GM23338 (cell line): ENCODE results near the gene VGLL4. TPM values are rescaled to one million over a fixed set of nuclear protein-coding genes. Genes with fewer than 3 reads are reported as not detected.

Source experiments
- ATAC-seq: fragments of 200-7000 bp; cut with Tn5 transposase; 3 replicates; pipeline ENCODE4 v1.9.1; 2020
- DNase-seq: peaks from one replicate; pipeline ENCODE4 v3.0.0-alpha.2; 2015; ENCODE audit warnings: low spot score
- H2AFZ ChIP-seq: fragments of 200-600 bp; sonication (generic); 2 replicates; pipeline ENCODE4 v1.8.0; 2016; ENCODE audit warnings: antibody characterized with exemption, mild to moderate bottlenecking, moderate library complexity
- H3F3A ChIP-seq: fragments of 200-600 bp; sonication (generic); replicated peaks from 2 replicates; pipeline ENCODE4 v1.8.0; 2017; ENCODE audit warnings: antibody characterized with exemption, mixed run types, low read depth
- H3K27ac ChIP-seq: fragments of 200-600 bp; sonication (generic); 2 replicates; pipeline ENCODE4 v1.6.1; 2016; ENCODE audit warnings: low read depth
- H3K27me3 ChIP-seq: fragments of 200-600 bp; sonication (generic); 2 replicates; pipeline ENCODE4 v1.8.0; 2016; ENCODE audit warnings: mild to moderate bottlenecking, mixed run types, moderate library complexity; ENCODE audit not compliant: insufficient read depth
- H3K36me3 ChIP-seq: fragments of 200-600 bp; sonication (generic); 2 replicates; pipeline ENCODE4 v1.8.0; 2016; ENCODE audit warnings: mild to moderate bottlenecking; ENCODE audit not compliant: insufficient read depth
- H3K4me1 ChIP-seq: fragments of 200-600 bp; sonication (generic); 2 replicates; pipeline ENCODE4 v1.8.0; 2016; ENCODE audit warnings: mild to moderate bottlenecking, moderate library complexity; ENCODE audit not compliant: insufficient read depth
- H3K4me2 ChIP-seq: fragments of 200-600 bp; sonication (generic); 2 replicates; pipeline ENCODE4 v1.7.1; 2017; ENCODE audit warnings: mixed run types
- H3K4me3 ChIP-seq: fragments of 200-600 bp; sonication (generic); 2 replicates; pipeline ENCODE4 v1.6.1; 2016; ENCODE audit warnings: mixed run types
- H3K79me2 ChIP-seq: fragments of 200-600 bp; sonication (generic); replicated peaks from 2 replicates; pipeline ENCODE4 v1.8.0; 2017; ENCODE audit warnings: mild to moderate bottlenecking; ENCODE audit not compliant: insufficient read depth
- H3K9me2 ChIP-seq: fragments of 200-600 bp; sonication (generic); 2 replicates; pipeline ENCODE4 v1.8.0; 2017; ENCODE audit not compliant: insufficient read depth
- H4K20me1 ChIP-seq: fragments of 200-600 bp; sonication (generic); replicated peaks from 2 replicates; pipeline ENCODE4 v1.8.0; 2017; ENCODE audit warnings: mild to moderate bottlenecking; ENCODE audit not compliant: insufficient read depth
- H3K27ac Mint-ChIP-seq: 2 replicates; pipeline ENCODE4 v1.8.0; 2020; ENCODE audit warnings: inconsistent platforms, mild to moderate bottlenecking, moderate library complexity, mixed read lengths
- H3K27me3 Mint-ChIP-seq: 3 replicates; pipeline ENCODE4 v1.8.0; 2022; ENCODE audit warnings: low read depth, mild to moderate bottlenecking, moderate library complexity, mixed read lengths, inconsistent platforms; ENCODE audit not compliant: insufficient read depth, poor library complexity
- H3K36me3 Mint-ChIP-seq: 3 replicates; pipeline ENCODE4 v1.8.0; 2021; ENCODE audit warnings: low read depth, mild to moderate bottlenecking, inconsistent platforms, moderate library complexity, mixed read lengths
- H3K4me1 Mint-ChIP-seq: 3 replicates; pipeline ENCODE4 v1.8.0; 2020; ENCODE audit warnings: mild to moderate bottlenecking, inconsistent platforms, mixed read lengths
- H3K4me3 Mint-ChIP-seq: 3 replicates; pipeline ENCODE4 v1.8.0; 2021; ENCODE audit warnings: moderate library complexity, mild to moderate bottlenecking, inconsistent platforms, mixed read lengths
- H3K9me3 Mint-ChIP-seq: 3 replicates; pipeline ENCODE4 v1.8.0; 2020; ENCODE audit warnings: moderate library complexity, mild to moderate bottlenecking, inconsistent platforms, mixed read lengths
- CREB1 ChIP-seq: fragments of 250-450 bp; sonication (Bioruptor Pico); IDR thresholded peaks from 2 replicates; pipeline ENCODE4 v1.5.0; 2020; ENCODE audit warnings: low read depth, mild to moderate bottlenecking, moderate library complexity
- EZH2 ChIP-seq: fragments of 200-600 bp; sonication (generic); IDR thresholded peaks from one replicate; pipeline ENCODE4 v1.8.0; 2017; ENCODE audit warnings: antibody characterized with exemption, mild to moderate bottlenecking, low read depth; ENCODE audit not compliant: unreplicated experiment
- EZH2phosphoT487 ChIP-seq: fragments of 200-600 bp; sonication (generic); IDR thresholded peaks from one replicate; pipeline ENCODE4 v1.8.1; 2018; ENCODE audit warnings: antibody characterized with exemption; ENCODE audit not compliant: unreplicated experiment
- JUNB ChIP-seq: IDR thresholded peaks from one replicate; pipeline ENCODE4 v1.6.1; 2016; ENCODE audit warnings: antibody characterized with exemption; ENCODE audit not compliant: unreplicated experiment
- NANOG ChIP-seq: IDR thresholded peaks from 2 replicates; pipeline ENCODE4 v1.6.1; 2016; ENCODE audit warnings: antibody characterized with exemption, borderline replicate concordance
- POLR2AphosphoS5 ChIP-seq: IDR thresholded peaks from 2 replicates; pipeline ENCODE4 v1.6.1; 2016; ENCODE audit warnings: antibody characterized with exemption, low read depth
- STAT1 ChIP-seq: IDR thresholded peaks from one replicate; pipeline ENCODE4 v1.6.1; 2016; ENCODE audit warnings: antibody characterized with exemption; ENCODE audit not compliant: unreplicated experiment
- ZNF114 ChIP-seq: fragments of 250-450 bp; sonication (Bioruptor Pico); IDR thresholded peaks from 2 replicates; pipeline ENCODE4 v1.5.0; 2020; ENCODE audit warnings: mild to moderate bottlenecking, moderate library complexity
- ZNF331 ChIP-seq: fragments of 250-450 bp; sonication (Bioruptor Pico); IDR thresholded peaks from 2 replicates; pipeline ENCODE4 v1.5.0; 2020; ENCODE audit warnings: low read depth, mild to moderate bottlenecking, moderate library complexity
- polyA plus RNA-seq: library from polyadenylated mRNA; unstranded; fragments of >200 nt; fragmentation: Nextera tagmentation; extraction: Ambion mirVana; gene quantifications from 2 replicates; pipeline ENCODE4 v1.2.1, GENCODE V29; 2016
- total RNA-seq: library from RNA; depleted of rRNA; stranded (reverse); fragments of >200 nt; shearing (Covaris generic); gene quantifications from 2 replicates; pipeline ENCODE4 v1.2.3, GENCODE V29; 2014
- TF ChIP-seq, protein P1 (sequence below), 2 experiments: fragments of 200-600 bp in 1 of 2; sonication (generic) in 1 of 2; conservative IDR thresholded peaks; 2 replicates each; pipeline versions ENCODE4 v1.5.1 to v1.6.1; 2016 to 2017; ENCODE audit warnings: antibody characterized with exemption in 2 of 2, low read depth in 2 of 2, mild to moderate bottlenecking in 2 of 2, moderate library complexity in 1 of 2
- TF ChIP-seq, protein P2 (sequence below): IDR thresholded peaks from one replicate; pipeline ENCODE4 v1.6.1; 2018; ENCODE audit warnings: antibody characterized with exemption; ENCODE audit not compliant: unreplicated experiment
- TF ChIP-seq, protein P3 (sequence below): fragments of 250-450 bp; sonication (Bioruptor Pico); IDR thresholded peaks from 2 replicates; pipeline ENCODE4 v1.5.0; 2020; ENCODE audit warnings: mild to moderate bottlenecking, moderate library complexity
- TF ChIP-seq, protein P4 (sequence below): IDR thresholded peaks from 2 replicates; pipeline ENCODE4 v1.6.1; 2016; ENCODE audit warnings: antibody characterized with exemption

VGLL4 gene
- total and polyA plus RNA-seq, 2 experiments from 2014 or later = 20.8 to 45.9 TPM

DNA sequence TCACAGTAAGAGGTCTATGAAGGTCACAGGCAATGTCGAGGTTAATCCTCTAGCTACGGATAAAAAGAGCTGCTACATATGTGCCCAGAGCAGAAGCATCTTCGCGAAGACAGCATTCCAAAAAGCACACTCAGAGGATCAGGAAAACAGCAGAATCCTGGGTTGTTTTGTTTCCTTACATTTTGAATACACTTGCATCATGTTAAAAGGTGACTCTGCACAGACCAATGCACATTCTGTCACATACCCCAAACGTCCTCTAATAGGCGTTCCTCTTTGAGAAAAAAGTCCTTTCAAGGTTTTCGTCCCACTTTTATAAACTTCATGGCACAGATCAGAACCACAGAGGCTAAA is 52.7 kb downstream of the VGLL4 start:
- peaks cover 22% of the 10 kb centered on the region; the same call in 1 of the 2 replicates for H4K20me1 ChIP-seq
- H3K4me3 ChIP-seq = 0 out of 2 replicates have a peak overlapping the region, but pooled peaks have one; percentile 8
- peak; percentile 8 for ATAC-seq

More for the DNA sequence above, 52.7 kb downstream of the VGLL4 start:
- Mint-ChIP-seq H3K27me3 (peaks cover 9% of the 10 kb centered on the region), H3K36me3 (peaks cover 11% of the 10 kb centered on the region), H3K9me3 (no peaks in the 10 kb centered on the region; the same call in 1 of the 3 replicates), H3K4me3 (peak overlapping the region; percentile 35), H3K27ac (peak overlapping the region; percentile 93), H3K4me1 (peaks cover 64% of the 10 kb centered on the region)
- Histone ChIP-seq H3K4me2 (peak overlapping the region; percentile 54; the same call in 1 of the 2 replicates), H3K27me3 (no peaks in the 10 kb centered on the region), H3K27ac (peak overlapping the region; percentile 86), H3K9me2 (no peaks in the 10 kb centered on the region), H3F3A (no peaks in the 10 kb centered on the region), H3K4me1 (peaks cover 44% of the 10 kb centered on the region), H2AFZ (no peak overlapping the region), H3K79me2 (peaks cover 89% of the 10 kb centered on the region), H3K36me3 (no peaks in the 10 kb centered on the region)
- no peak for DNase-seq
- TF ChIP-seq POLR2AphosphoS5 (no peak), ZNF114 (no peak), CREB1 (no peak), EZH2 (no peak), NANOG (no peak), JUNB (no peak), EZH2phosphoT487 (no peak), ZNF331 (CRISPR knock-in tag) (no peak), STAT1 (no peak)
- TF ChIP-seq, protein P1, sequence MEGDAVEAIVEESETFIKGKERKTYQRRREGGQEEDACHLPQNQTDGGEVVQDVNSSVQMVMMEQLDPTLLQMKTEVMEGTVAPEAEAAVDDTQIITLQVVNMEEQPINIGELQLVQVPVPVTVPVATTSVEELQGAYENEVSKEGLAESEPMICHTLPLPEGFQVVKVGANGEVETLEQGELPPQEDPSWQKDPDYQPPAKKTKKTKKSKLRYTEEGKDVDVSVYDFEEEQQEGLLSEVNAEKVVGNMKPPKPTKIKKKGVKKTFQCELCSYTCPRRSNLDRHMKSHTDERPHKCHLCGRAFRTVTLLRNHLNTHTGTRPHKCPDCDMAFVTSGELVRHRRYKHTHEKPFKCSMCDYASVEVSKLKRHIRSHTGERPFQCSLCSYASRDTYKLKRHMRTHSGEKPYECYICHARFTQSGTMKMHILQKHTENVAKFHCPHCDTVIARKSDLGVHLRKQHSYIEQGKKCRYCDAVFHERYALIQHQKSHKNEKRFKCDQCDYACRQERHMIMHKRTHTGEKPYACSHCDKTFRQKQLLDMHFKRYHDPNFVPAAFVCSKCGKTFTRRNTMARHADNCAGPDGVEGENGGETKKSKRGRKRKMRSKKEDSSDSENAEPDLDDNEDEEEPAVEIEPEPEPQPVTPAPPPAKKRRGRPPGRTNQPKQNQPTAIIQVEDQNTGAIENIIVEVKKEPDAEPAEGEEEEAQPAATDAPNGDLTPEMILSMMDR (conservative IDR thresholded peaks at IDR 0.05; ENCODE audit: low read depth in 2 of 2) = no peak
- TF ChIP-seq, protein P2, sequence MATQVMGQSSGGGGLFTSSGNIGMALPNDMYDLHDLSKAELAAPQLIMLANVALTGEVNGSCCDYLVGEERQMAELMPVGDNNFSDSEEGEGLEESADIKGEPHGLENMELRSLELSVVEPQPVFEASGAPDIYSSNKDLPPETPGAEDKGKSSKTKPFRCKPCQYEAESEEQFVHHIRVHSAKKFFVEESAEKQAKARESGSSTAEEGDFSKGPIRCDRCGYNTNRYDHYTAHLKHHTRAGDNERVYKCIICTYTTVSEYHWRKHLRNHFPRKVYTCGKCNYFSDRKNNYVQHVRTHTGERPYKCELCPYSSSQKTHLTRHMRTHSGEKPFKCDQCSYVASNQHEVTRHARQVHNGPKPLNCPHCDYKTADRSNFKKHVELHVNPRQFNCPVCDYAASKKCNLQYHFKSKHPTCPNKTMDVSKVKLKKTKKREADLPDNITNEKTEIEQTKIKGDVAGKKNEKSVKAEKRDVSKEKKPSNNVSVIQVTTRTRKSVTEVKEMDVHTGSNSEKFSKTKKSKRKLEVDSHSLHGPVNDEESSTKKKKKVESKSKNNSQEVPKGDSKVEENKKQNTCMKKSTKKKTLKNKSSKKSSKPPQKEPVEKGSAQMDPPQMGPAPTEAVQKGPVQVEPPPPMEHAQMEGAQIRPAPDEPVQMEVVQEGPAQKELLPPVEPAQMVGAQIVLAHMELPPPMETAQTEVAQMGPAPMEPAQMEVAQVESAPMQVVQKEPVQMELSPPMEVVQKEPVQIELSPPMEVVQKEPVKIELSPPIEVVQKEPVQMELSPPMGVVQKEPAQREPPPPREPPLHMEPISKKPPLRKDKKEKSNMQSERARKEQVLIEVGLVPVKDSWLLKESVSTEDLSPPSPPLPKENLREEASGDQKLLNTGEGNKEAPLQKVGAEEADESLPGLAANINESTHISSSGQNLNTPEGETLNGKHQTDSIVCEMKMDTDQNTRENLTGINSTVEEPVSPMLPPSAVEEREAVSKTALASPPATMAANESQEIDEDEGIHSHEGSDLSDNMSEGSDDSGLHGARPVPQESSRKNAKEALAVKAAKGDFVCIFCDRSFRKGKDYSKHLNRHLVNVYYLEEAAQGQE = no peak
- TF ChIP-seq, protein P3, sequence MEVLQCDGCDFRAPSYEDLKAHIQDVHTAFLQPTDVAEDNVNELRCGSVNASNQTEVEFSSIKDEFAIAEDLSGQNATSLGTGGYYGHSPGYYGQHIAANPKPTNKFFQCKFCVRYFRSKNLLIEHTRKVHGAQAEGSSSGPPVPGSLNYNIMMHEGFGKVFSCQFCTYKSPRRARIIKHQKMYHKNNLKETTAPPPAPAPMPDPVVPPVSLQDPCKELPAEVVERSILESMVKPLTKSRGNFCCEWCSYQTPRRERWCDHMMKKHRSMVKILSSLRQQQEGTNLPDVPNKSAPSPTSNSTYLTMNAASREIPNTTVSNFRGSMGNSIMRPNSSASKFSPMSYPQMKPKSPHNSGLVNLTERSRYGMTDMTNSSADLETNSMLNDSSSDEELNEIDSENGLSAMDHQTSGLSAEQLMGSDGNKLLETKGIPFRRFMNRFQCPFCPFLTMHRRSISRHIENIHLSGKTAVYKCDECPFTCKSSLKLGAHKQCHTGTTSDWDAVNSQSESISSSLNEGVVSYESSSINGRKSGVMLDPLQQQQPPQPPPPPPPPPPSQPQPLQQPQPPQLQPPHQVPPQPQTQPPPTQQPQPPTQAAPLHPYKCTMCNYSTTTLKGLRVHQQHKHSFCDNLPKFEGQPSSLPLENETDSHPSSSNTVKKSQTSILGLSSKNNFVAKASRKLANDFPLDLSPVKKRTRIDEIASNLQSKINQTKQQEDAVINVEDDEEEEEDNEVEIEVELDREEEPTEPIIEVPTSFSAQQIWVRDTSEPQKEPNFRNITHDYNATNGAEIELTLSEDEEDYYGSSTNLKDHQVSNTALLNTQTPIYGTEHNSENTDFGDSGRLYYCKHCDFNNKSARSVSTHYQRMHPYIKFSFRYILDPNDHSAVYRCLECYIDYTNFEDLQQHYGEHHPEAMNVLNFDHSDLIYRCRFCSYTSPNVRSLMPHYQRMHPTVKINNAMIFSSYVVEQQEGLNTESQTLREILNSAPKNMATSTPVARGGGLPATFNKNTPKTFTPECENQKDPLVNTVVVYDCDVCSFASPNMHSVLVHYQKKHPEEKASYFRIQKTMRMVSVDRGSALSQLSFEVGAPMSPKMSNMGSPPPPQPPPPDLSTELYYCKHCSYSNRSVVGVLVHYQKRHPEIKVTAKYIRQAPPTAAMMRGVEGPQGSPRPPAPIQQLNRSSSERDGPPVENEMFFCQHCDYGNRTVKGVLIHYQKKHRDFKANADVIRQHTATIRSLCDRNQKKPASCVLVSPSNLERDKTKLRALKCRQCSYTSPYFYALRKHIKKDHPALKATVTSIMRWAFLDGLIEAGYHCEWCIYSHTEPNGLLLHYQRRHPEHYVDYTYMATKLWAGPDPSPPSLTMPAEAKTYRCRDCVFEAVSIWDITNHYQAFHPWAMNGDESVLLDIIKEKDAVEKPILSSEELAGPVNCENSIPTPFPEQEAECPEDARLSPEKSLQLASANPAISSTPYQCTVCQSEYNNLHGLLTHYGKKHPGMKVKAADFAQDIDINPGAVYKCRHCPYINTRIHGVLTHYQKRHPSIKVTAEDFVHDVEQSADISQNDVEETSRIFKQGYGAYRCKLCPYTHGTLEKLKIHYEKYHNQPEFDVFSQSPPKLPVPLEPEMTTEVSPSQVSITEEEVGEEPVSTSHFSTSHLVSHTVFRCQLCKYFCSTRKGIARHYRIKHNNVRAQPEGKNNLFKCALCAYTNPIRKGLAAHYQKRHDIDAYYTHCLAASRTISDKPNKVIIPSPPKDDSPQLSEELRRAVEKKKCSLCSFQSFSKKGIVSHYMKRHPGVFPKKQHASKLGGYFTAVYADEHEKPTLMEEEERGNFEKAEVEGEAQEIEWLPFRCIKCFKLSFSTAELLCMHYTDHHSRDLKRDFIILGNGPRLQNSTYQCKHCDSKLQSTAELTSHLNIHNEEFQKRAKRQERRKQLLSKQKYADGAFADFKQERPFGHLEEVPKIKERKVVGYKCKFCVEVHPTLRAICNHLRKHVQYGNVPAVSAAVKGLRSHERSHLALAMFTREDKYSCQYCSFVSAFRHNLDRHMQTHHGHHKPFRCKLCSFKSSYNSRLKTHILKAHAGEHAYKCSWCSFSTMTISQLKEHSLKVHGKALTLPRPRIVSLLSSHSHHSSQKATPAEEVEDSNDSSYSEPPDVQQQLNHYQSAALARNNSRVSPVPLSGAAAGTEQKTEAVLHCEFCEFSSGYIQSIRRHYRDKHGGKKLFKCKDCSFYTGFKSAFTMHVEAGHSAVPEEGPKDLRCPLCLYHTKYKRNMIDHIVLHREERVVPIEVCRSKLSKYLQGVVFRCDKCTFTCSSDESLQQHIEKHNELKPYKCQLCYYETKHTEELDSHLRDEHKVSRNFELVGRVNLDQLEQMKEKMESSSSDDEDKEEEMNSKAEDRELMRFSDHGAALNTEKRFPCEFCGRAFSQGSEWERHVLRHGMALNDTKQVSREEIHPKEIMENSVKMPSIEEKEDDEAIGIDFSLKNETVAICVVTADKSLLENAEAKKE = no peak
- TF ChIP-seq, protein P4, sequence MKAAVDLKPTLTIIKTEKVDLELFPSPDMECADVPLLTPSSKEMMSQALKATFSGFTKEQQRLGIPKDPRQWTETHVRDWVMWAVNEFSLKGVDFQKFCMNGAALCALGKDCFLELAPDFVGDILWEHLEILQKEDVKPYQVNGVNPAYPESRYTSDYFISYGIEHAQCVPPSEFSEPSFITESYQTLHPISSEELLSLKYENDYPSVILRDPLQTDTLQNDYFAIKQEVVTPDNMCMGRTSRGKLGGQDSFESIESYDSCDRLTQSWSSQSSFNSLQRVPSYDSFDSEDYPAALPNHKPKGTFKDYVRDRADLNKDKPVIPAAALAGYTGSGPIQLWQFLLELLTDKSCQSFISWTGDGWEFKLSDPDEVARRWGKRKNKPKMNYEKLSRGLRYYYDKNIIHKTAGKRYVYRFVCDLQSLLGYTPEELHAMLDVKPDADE = no peak
